Measurements from ENCODE around the gene SENP8.
"Not testable (repeated sequence)": the region's sequence is repeated elsewhere in the genome, so short reads cannot be mapped to it uniquely, and the experiment has no call there.

The SENP8 gene

DNA sequence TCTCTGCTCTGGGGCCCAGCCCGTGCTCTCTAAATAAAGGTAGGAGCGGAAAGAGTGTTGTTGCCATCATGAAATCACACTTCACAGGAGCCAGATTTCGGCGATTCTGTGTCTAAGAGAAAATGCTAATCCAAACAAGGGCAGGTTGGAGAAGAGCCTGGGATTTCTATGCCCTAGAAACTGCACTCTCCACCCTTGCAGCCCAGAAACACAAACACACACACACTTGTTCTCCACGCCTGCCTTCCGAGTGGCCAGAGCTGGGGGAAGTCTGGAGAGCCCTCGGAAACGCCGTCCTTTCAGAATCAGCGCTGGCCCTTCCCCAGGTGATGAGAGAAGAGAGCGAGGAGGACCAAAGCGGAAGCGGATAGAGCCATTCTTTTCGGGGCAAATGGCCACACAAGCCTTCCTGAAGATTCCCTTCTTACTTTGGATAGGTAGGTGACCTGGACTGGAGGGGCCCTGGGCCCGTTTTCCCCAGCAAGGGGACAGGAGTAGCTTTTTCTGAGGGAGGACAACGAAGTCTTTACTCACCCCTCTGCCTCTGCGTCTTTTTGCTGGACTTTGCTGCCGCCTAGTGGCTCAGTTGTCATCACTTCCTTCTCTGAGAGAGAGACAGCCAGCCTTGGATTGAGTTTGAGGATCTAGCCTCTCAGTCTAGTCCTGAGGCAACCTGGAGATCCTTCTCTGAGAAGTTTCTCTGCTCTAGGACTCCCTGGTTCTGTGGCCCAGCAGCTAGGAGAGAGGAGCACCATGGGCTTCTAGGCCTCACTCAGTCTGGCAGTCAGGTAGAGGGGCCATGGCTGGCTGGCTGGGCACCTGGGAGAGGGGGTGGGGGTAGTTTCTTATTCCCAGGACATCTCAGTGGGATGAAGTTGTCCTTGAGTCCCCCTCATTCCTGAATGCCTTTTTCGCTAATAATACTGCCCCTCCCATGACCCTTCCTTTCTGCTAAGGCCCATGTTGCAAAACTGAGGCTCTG, 37.7 kb downstream of the SENP8 start:
- peak; percentile 43 to 82 (median 72) for DNase-seq

DNA sequence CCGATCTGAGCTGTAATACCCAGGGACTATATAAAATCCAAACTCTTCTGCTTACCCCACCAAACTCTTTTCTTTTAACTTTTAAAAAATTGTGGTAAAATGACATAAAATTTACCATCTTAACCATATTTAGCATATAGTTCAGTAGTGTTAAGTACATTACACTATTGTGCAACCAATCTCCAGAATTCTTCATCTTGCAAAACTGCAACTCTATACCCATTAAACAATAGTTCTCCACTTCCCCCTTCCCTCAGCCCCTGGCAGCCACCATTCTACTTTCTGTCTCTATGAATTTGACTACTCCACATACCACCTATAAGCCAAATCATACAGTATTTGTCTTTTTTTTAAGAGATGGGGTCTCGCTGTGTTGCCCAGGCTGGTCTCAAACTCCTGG, 38.7 kb downstream of the SENP8 start:
- no peak for DNase-seq

DNA sequence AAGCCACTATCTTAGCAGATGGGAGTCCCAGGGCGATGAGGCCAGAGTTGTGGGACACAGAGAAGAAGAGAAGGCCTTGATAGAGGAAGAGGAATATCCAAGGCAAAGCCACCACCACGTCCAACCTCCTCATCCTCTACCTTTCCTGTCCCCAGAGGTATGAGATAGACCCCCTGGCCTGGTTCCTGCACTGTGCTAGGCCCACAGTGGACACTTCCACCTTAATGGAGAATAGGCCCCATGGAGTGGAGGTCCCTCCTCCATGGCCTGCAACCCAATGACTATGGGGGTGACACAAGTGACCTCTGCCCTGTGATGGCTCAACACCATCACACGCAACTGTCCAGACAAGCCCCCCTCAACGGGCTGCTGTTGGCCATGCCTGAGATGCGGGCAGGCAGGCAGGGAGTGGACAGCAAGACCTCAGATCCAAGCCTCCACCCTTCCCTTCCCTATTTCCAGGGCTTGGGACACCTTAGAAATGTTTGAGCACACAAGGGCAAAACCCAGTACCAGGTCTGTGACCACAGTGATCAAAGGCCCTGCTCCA, 42.6 kb downstream of the SENP8 start:
- no peak for DNase-seq

- no peak for DNase-seq
These were observed 43.3 kb downstream of the SENP8 start for GRCh38 chr15:72161361-72162132.

DNA sequence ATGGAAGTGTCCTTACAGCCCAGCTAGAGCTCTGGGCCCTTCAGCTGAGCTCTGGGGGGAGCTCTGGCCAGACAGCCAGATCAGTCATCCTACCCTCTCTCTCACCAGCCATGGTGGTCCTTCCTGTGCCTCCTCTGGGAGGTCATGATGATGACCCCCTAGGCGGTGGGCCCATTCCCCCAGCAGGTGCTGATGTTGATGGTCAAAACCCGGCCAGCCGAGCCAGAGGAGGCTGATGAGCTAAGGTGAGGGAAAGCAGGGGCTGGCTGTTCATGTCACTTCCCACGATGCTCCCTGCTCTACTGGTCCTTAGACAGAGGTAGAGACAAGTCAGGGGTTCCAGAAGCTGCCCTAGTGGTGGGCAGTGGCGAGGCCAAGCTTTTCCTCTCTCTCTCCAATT, 44.4 kb downstream of the SENP8 start:
- DNase-seq = no peak

- DNase-seq = no peak
These were observed 45.5 kb downstream of the SENP8 start for GRCh38 chr15:72163719-72164118.

DNA sequence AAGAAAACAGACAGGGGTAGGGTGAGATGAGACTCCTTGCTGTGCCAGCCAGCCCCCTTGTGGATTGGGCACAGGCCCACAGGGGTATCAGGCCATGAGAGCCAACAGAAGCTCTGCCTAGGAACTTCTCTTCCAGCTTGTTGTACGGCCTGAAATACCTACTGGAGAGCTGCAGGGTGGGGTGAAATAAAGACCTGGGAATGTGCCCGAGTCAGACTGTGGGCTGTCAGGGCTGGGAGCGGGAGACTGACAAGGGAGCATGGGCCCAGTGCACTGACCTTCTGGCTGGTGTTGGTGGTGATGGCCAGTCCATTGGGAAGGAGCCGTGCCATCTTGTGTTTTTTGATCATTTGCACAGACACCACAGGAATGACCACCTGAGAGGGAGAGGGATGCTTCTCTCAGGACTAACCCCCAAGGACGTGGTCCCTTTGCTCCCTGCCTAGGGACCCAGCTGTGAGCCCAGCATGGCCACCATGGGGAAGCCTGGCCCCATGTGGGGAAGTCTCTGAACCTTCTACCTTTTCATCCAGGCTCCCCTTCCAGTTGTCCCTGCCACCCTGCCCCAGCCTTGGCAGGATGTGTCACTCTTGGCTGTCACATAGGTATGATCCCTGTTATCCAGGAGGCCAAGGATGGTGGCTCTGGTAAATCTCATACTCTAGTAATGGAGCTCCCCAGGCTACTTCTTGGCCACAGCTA, 48.7 kb downstream of the SENP8 start:
- DNase-seq = no peak

DNA sequence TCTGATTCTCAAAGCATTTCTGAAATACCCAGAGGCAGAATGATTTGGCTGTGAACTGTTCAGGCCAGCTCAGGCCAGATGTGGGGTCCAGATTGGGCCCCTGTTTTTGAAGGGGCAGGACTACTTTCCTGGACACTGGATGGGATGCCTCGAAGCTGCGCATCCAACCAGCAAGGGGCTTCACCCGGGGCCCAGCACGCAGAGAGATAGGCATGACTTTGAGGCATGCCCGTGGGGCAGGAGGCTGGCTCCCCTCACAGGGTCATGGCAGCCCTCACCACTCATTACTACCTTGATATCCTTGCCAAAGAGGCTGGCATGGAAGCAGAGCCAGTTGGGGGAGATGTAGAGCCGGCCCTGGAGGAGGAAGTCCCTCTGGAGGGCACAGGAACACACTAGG, 49.2 kb downstream of the SENP8 start:
- DNase-seq = no peak

DNA sequence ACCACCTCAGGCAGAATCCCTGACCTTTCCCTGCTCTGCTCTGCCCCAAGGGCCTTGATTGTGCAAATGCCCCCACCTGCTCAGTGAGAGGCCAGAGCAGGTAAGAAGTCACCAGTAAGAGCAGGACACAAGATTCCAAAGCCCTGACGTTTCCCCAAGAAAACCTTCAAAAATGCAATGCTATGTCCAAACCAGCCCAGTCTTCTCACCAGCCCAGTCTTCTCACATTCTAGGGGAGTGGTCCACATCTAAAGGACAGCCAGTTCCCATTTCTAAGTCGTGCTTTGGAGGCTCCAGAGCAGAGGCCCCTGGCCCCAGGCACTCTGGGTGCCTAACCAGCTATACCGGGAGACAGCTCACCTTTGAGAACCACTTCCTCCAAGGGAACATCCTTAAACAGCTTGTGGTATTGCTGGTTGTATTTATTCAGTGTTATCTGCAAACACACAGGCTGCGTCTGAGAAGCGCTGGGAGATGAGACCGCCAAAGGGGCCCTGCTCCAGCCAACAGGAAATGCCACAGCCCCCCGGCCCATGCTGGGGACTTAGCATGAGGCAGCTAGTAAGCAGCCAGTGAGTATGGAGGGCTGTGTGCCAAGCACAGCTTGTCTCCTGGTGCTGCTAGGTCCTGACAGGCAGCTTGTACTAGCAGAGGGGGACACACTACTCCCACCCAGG, 50.1 kb downstream of the SENP8 start:
- DNase-seq = no peak

DNA sequence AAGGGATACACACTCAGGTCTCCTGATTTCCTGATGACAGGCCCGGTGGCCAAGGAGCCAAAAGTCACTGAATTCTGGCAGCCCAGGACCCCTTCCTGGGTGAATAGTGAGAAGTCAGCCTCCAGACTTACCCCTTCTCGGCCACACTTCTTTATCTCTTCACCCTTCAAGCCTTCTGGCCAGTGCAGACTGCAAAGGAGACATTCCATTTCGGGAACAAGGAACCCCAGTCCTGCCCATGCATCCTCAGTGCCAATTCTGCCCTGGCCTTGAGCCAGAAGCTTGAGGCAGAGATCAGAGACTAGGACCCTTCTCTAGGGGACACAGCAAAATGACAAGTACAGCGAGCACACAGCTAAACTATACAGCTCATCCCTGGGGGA, 50.6 kb downstream of the SENP8 start:
- DNase-seq = no peak

- no peak for DNase-seq
These were observed 51.2 kb downstream of the SENP8 start for GRCh38 chr15:72169236-72169920.

GRCh38 chr15:72169921-72170611, 51.9 kb downstream of the SENP8 start:
- no peak for DNase-seq

- DNase-seq = no peak
These were observed 52.5 kb downstream of the SENP8 start for GRCh38 chr15:72170691-72171090.

DNA sequence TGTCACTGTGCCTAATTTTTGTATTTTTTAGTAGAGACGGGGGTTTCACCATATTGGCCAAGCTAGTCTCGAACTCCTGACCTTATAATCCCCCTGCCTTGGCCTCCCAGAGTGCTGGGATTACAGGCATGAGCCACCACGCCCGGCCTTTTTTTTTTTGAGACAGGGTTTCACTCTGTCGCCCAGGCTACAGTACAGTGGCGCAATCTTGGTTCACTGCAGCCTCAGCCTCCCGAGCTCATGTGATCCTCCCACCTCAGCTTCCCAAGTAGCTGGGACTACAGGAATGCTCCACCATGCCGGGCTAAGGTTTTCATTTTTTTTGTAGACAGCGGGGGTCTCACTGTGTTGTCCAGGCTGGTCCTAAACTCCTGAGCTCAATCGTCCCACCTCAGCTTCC, 53.8 kb downstream of the SENP8 start:
- DNase-seq = not testable (repeated sequence)

DNA sequence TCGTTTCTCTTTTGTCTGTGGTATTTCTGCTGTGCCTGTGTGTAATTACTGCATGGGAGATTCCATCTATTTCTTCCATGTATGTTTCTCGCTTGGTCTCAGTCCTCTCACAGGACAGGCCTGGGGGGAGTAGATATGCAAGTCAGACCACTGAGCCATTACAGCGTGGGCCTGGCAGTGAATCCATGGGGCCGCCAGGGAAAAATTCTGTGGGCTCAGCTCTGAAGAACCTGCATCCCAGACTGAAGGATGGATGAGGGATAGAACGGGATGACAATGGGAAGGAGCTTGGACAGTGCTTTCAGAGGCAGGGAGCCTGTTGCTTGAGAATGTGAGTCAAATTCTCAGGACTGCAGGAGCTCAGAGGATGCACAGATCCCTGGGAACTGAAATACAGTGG, 54.6 kb downstream of the SENP8 start:
- no peak for DNase-seq

GRCh38 chr15:72173401-72173800, 55.2 kb downstream of the SENP8 start:
- DNase-seq = no peak

DNA sequence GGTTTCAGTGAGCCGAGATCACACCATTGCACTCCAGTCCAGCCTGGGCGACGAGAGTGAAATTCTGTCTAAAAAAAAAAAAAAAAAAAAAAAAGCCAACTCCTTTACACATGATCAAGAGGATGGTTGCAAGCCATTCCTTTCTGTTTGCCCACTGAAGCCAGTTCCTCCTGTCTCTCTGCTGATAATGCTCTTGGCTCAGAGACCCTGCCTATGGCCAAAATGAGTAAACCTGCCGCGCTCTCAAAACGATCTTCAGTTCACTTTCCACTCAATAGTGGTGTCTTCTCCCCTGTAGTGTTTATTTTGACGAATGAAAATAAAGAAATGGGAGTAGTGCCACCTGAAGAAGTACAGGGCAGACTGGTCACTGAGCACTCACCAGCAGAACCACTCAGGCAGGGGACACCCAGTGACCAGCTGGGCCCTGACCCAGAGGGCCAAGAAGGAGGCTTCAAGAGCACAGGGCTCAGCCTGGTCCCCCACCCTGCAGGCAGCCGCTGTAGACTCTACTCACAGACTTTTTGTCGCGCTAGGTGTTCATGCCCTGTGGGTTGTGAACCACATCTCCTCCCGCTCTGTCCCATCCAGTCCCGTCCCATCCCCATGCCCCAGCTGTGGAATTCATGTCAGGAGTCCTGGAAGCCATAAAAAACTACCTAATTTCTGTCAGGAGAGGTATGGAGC, 55.8 kb downstream of the SENP8 start:
- DNase-seq = no peak

DNA sequence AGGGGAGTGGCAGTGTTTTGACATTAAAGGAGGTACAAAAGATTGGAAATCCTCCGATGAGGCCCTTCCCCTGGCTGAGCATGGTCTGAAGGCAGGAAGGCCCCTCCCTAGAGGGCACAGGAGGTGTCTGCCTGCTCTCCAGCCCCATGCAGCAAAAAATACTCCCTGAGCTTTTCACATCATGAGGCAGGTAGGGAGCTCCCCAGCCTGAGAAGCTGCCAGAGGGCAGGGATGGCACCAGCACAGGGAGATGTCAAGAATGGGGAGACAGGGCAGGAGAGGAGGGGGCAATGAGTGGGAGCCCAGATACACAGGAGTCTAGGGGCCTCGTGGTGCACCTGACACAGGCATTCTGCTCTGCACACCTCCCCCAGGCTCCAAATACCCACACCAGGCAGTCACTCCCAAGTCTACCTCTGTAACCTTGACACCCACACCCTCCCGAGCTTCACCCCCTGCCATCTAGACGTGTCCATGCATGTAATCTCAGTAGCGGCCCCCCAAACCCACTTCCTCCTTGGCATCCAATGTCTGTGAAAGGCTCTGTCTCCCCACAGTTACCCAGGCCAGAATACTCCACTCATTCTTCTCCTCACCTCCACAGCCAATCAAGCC, 56.5 kb downstream of the SENP8 start:
- DNase-seq = no peak

- DNase-seq = no peak
These were observed 57.2 kb downstream of the SENP8 start for GRCh38 chr15:72175186-72176044.

All from stimulated activated naive CD4-positive, alpha-beta T cell (primary cell).